IMR-90 (cell line): ENCODE measurements around the gene OPHN1. TPM values are rescaled to one million over a fixed set of nuclear protein-coding genes. Genes with fewer than 3 reads are reported as not detected.

Experiments used
- ATAC-seq: fragments of 200-7000 bp; cut with Tn5 transposase; 2 replicates; pipeline ENCODE4 v1.9.1; 2020; ENCODE audit warnings: low read depth, mild to moderate bottlenecking, moderate library complexity
- BruUV-seq: library from RNA; stranded (reverse); fragments of 400-500 nt; replicated peaks from 2 replicates; lab custom pipeline; 2021; lab: Mats Ljungman, UMichigan
- CTCF ChIA-PET: fragments of 300-600 bp; formaldehyde crosslinking; extraction: SDS; loops from one replicate; lab custom pipeline; 2021; ENCODE audit warnings: antibody characterized with exemption; lab: Yijun Ruan, JAX
- POLR2A ChIA-PET: fragments of 300-600 bp; sonication (Branson Sonifier 250); formaldehyde crosslinking; loops from one replicate; lab custom pipeline; 2022; ENCODE audit warnings: antibody characterized with exemption; ENCODE audit not compliant: unreplicated experiment; lab: Charles Lee
- DNase-seq: peaks from one replicate; pipeline ENCODE4 v3.0.0; 2013
- H2AFZ ChIP-seq: replicated peaks from 2 replicates; pipeline ENCODE3; 2013; ENCODE audit warnings: low read length, mild to moderate bottlenecking; ENCODE audit not compliant: poor library complexity
- H2AK5ac ChIP-seq: 2 replicates; pipeline ENCODE4 v1.6.1; 2013; ENCODE audit warnings: low read depth, low read length, inconsistent platforms
- H2AK9ac ChIP-seq: replicated peaks from 2 replicates; pipeline ENCODE3; 2013; ENCODE audit warnings: mild to moderate bottlenecking, low read depth, low read length, moderate library complexity; ENCODE audit not compliant: poor library complexity
- H2BK120ac ChIP-seq: 2 replicates; pipeline ENCODE4 v1.6.1; 2013; ENCODE audit warnings: low read depth, low read length, inconsistent platforms
- H2BK15ac ChIP-seq: 3 replicates; pipeline ENCODE4 v1.6.1; 2013; ENCODE audit warnings: low read depth, low read length, inconsistent platforms
- H2BK20ac ChIP-seq: 2 replicates; pipeline ENCODE4 v1.6.1; 2013; ENCODE audit warnings: low read depth, mild to moderate bottlenecking, inconsistent platforms, low read length, moderate library complexity
- H2BK5ac ChIP-seq: 2 replicates; pipeline ENCODE4 v1.6.1; 2013; ENCODE audit warnings: mild to moderate bottlenecking, low read depth, low read length, inconsistent platforms; ENCODE audit not compliant: poor library complexity, severe bottlenecking
- H3K14ac ChIP-seq: replicated peaks from 2 replicates; pipeline ENCODE4 v1.6.1; 2013; ENCODE audit warnings: low read depth, low read length, inconsistent platforms
- H3K18ac ChIP-seq: 2 replicates; pipeline ENCODE4 v1.6.1; 2013; ENCODE audit warnings: low read depth, low read length, control low read depth
- H3K23ac ChIP-seq: 2 replicates; pipeline ENCODE4 v1.6.1; 2013; ENCODE audit warnings: low read depth, low read length, inconsistent platforms
- H3K27ac ChIP-seq: 2 replicates; pipeline ENCODE4 v1.5.1; 2013; ENCODE audit warnings: mild to moderate bottlenecking, control low read depth, low read length; ENCODE audit not compliant: insufficient read depth
- H3K27me3 ChIP-seq: 2 replicates; pipeline ENCODE4 v1.6.1; 2013; ENCODE audit warnings: low read length; ENCODE audit not compliant: control insufficient read depth, insufficient read depth
- H3K36me3 ChIP-seq: 2 replicates; pipeline ENCODE4 v1.6.1; 2013; ENCODE audit warnings: low read length, mixed read lengths; ENCODE audit not compliant: control insufficient read depth, insufficient read depth
- H3K4ac ChIP-seq: 2 replicates; pipeline ENCODE4 v1.6.1; 2013; ENCODE audit warnings: low read depth, low read length, inconsistent platforms
- H3K4me1 ChIP-seq: 2 replicates; pipeline ENCODE4 v1.6.1; 2013; ENCODE audit warnings: low read length, mixed read lengths; ENCODE audit not compliant: control insufficient read depth, insufficient read depth
- H3K4me2 ChIP-seq: 2 replicates; pipeline ENCODE4 v1.6.1; 2013; ENCODE audit warnings: low read depth, mild to moderate bottlenecking, control low read depth, low read length, moderate library complexity
- H3K4me3 ChIP-seq: 2 replicates; pipeline ENCODE4 v1.5.1; 2013; ENCODE audit warnings: low read depth, mild to moderate bottlenecking, control low read depth, low read length, moderate library complexity; ENCODE audit not compliant: insufficient read depth
- H3K56ac ChIP-seq: 2 replicates; pipeline ENCODE4 v1.6.1; 2013; ENCODE audit warnings: low read length, inconsistent platforms; ENCODE audit not compliant: insufficient read depth; ENCODE audit errors: extremely low read depth
- H3K79me1 ChIP-seq, 2 experiments: 2 replicates each; pipeline ENCODE4 v1.6.1; 2013; ENCODE audit warnings: low read length in 2 of 2, inconsistent platforms in 1 of 2, low read depth in 1 of 2
- H3K9ac ChIP-seq: 2 replicates; pipeline ENCODE4 v1.6.1; 2013; ENCODE audit warnings: low read depth, low read length, control low read depth
- H3K9me1 ChIP-seq: 2 replicates; pipeline ENCODE4 v1.6.1; 2013; ENCODE audit warnings: low read length, inconsistent platforms; ENCODE audit not compliant: insufficient read depth
- H3K9me3 ChIP-seq: 2 replicates; pipeline ENCODE4 v1.6.1; 2013; ENCODE audit warnings: low read length; ENCODE audit not compliant: control insufficient read depth, insufficient read depth
- H4K20me1 ChIP-seq: 2 replicates; pipeline ENCODE4 v1.6.1; 2013; ENCODE audit warnings: low read length, inconsistent platforms; ENCODE audit not compliant: insufficient read depth
- H4K5ac ChIP-seq: 2 replicates; pipeline ENCODE4 v1.6.1; 2013; ENCODE audit warnings: mild to moderate bottlenecking, low read depth, low read length, control low read depth
- H4K8ac ChIP-seq, 2 experiments: 2 replicates each; pipeline ENCODE4 v1.6.1; 2013; ENCODE audit warnings: low read depth in 2 of 2, low read length in 2 of 2, control low read depth in 1 of 2, inconsistent platforms in 1 of 2
- H4K91ac ChIP-seq: 2 replicates; pipeline ENCODE4 v1.6.1; 2013; ENCODE audit warnings: low read depth, low read length, inconsistent platforms; ENCODE audit not compliant: insufficient read depth
- BHLHE40 ChIP-seq: fragments of 150-350 bp; IDR thresholded peaks from 2 replicates; pipeline ENCODE4 v1.6.1; 2016; ENCODE audit warnings: mild to moderate bottlenecking, low read depth, low read length
- CHD1 ChIP-seq: IDR thresholded peaks from 2 replicates; pipeline ENCODE4 v1.6.1; 2012; ENCODE audit warnings: low read depth, low read length, improper control_type of control experiment
- CTCF ChIP-seq: conservative IDR thresholded peaks from 2 replicates; pipeline ENCODE4 v1.5.1; 2012; ENCODE audit warnings: mild to moderate bottlenecking, low read depth, low read length, improper control_type of control experiment
- FOS ChIP-seq: fragments of 150-350 bp; IDR thresholded peaks from 2 replicates; pipeline ENCODE4 v1.6.1; 2016; ENCODE audit warnings: low read depth, low read length
- MAFK ChIP-seq: IDR thresholded peaks from 2 replicates; pipeline ENCODE4 v1.6.1; 2012; ENCODE audit warnings: low read depth, low read length, improper control_type of control experiment
- MAZ ChIP-seq: IDR thresholded peaks from 2 replicates; pipeline ENCODE4 v1.6.1; 2012; ENCODE audit warnings: low read depth, mild to moderate bottlenecking, low read length, improper control_type of control experiment, moderate library complexity, borderline replicate concordance
- RAD21 ChIP-seq: IDR thresholded peaks from 2 replicates; pipeline ENCODE4 v1.6.1; 2012; ENCODE audit warnings: low read length, improper control_type of control experiment
- SMC3 ChIP-seq: fragments of 150-350 bp; IDR thresholded peaks from 2 replicates; pipeline ENCODE4 v1.6.1; 2016; ENCODE audit warnings: low read depth, mild to moderate bottlenecking, antibody characterized with exemption, low read length, moderate library complexity
- dilution Hi-C: fragments of 300-500 bp; cut with HindIII; formaldehyde crosslinking; loops from one replicate; pipeline ENCODE4 v1.14.3; 2018; ENCODE audit warnings: low sequenced_read_pairs; ENCODE audit not compliant: unreplicated experiment
- in situ Hi-C: fragments of 300-500 bp; cut with MboI; formaldehyde crosslinking; loops from 3 replicates; pipeline ENCODE4 v1.14.3; 2019; ENCODE audit warnings: low sequenced_read_pairs, inconsistent platforms, mixed read lengths
- intact Hi-C: fragments of 100-400 bp; cut with micrococcal nuclease; formaldehyde crosslinking; loops from 2 replicates; pipeline ENCODE4 v1.10.0; 2022
- polyA plus RNA-seq, 3 experiments: library from polyadenylated mRNA; depleted of rRNA; stranded (reverse); fragments of >200 nt; gene quantifications; 2 replicates each; pipeline ENCODE4 v1.2.3, GENCODE V29; 2012; ENCODE audit warnings: low replicate concordance in 1 of 3
- total RNA-seq: library from RNA; depleted of rRNA; stranded (reverse); fragments of >200 nt; gene quantifications from 2 replicates; pipeline ENCODE4 v1.2.3, GENCODE V29; 2012
- TF ChIP-seq, protein P1 (sequence below): fragments of 150-350 bp; IDR thresholded peaks from 2 replicates; pipeline ENCODE4 v1.6.1; 2016; ENCODE audit warnings: low read depth, mild to moderate bottlenecking, low read length, moderate library complexity, borderline replicate concordance

The OPHN1 gene
- total and polyA plus RNA-seq, 2 of the 4 experiments (the other 2 are of a cell fraction) = 4.0 to 13.1 TPM

GRCh38 chrX:68440442-68440841, 7.1 kb upstream of the OPHN1 start:
- Histone ChIP-seq H4K20me1 (no peaks in the 10 kb centered on the region), H4K8ac (no peak overlapping the region), H3K79me1 (no peaks in the 10 kb centered on the region), H2AK9ac (no peak overlapping the region), H2BK5ac (no peak overlapping the region), H3K36me3 (no peaks in the 10 kb centered on the region), H3K18ac (no peak overlapping the region), H3K9me1 (no peaks in the 10 kb centered on the region), H3K14ac (no peak overlapping the region), H3K56ac (no peak overlapping the region), H3K4ac (no peak overlapping the region), H2AFZ (no peak overlapping the region), H3K27me3 (peaks cover 2% of the 10 kb centered on the region; the same call in 1 of the 2 replicates), H3K9me3 (no peaks in the 10 kb centered on the region), H2BK120ac (no peak overlapping the region), H3K4me2 (no peak overlapping the region), H2BK20ac (no peak overlapping the region), H3K23ac (no peak overlapping the region), H2BK15ac (no peak overlapping the region), H4K5ac (no peak overlapping the region), H3K4me1 (no peaks in the 10 kb centered on the region), H3K4me3 (no peak overlapping the region), H3K27ac (no peak overlapping the region), H3K9ac (no peak overlapping the region), H4K91ac (no peak overlapping the region), H2AK5ac (no peak overlapping the region)
- dilution Hi-C loops = no loop called here
- no TSS peak for BruUV-seq
- in situ Hi-C loops = no loop called here
- intact Hi-C loops = no loop called here
- TF ChIP-seq FOS (no peak), CTCF (no peak), MAFK (no peak), CHD1 (no peak), MAZ (no peak), SMC3 (no peak), BHLHE40 (no peak), RAD21 (no peak)
- TF ChIP-seq, protein P1, sequence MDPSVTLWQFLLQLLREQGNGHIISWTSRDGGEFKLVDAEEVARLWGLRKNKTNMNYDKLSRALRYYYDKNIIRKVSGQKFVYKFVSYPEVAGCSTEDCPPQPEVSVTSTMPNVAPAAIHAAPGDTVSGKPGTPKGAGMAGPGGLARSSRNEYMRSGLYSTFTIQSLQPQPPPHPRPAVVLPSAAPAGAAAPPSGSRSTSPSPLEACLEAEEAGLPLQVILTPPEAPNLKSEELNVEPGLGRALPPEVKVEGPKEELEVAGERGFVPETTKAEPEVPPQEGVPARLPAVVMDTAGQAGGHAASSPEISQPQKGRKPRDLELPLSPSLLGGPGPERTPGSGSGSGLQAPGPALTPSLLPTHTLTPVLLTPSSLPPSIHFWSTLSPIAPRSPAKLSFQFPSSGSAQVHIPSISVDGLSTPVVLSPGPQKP = no peak
- ATAC-seq (no peak), DNase-seq (no peak)
- ChIA-PET CTCF (interaction anchor here (1.0 to 1.2 kb wide), 2 partner anchors 12 to 244 kb away, joined by 3 read pairs; no protein-coding TSS in a partner anchor), POLR2A (interaction anchor here (1.2 kb wide), 1 partner anchor 8 kb away, joined by 3 read pairs; no protein-coding TSS in a partner anchor)
